Eye (tissue), 1 donor: Measurements from ENCODE around the gene TXNDC8.
"Not testable (repeated sequence)": the region's sequence is repeated elsewhere in the genome, so short reads cannot be mapped to it uniquely, and the experiment has no call there.

Source experiments
- DNase-seq: peaks from one replicate; pipeline ENCODE4 v3.0.0-alpha.2; 2015

Gene TXNDC8

DNA sequence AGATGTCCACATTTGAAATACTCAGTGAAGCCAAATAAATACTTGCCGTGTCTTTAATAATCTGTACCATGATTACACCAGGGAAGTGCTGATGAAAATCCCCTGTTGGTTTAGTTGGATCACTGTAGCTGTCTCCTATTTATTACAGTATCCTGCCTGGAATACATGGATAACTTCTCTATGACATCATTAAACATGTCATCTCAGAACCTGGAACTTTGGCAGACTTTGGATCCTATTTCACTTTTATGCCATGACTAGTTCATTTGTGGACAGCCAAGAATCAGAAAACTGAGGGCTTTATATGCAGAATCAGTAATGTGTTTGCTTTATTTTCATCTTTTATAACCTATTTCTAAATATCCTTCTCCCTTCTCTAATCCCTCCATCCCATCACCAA is at the start of gene TXNDC8:
Gene TXNDC8, minus strand, starts transcription at position 137 of the 400 bp plus-strand sequence.
- no peak for DNase-seq

DNA sequence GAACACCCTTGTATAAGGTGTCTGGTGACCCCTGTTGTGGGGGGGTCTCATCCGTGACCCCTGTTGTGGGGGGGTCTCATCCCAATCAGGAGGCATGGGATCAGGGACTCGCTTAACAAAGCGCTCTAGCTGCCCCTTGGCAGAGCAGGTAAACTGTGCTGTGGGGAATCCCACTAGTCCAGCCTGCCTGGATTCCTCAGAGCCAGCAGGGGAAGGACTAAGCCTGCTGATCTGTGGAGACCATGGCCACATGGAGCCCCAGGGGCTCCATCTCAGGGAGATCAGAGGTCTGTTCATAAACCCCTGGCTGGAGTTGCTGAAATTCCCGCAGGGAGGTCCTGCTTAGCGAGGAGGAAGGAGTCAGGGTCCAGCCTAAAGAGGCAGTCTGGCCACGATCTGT is 45.8 kb upstream of the TXNDC8 start:
- DNase-seq = no peak

DNA sequence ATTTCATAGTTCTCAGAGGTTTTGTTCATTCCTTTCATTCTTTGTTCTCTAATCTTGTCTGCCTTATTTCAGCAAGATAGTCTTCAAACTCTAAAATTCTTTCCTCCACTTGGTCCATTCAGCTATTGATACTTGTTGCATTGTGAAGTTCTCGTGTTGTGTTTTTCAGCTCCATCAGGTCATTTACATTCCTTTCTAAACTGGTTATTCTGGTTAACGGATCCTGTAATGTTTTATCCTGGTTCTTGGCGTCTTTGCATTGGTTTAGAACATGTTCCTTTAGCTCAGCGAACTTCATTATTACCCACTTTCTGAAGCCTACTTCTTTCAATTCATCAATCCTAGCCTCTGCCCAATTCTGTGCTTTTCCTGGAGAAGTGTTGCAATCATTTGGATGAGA is 45.1 kb upstream of the TXNDC8 start:
- no peak for DNase-seq

DNA sequence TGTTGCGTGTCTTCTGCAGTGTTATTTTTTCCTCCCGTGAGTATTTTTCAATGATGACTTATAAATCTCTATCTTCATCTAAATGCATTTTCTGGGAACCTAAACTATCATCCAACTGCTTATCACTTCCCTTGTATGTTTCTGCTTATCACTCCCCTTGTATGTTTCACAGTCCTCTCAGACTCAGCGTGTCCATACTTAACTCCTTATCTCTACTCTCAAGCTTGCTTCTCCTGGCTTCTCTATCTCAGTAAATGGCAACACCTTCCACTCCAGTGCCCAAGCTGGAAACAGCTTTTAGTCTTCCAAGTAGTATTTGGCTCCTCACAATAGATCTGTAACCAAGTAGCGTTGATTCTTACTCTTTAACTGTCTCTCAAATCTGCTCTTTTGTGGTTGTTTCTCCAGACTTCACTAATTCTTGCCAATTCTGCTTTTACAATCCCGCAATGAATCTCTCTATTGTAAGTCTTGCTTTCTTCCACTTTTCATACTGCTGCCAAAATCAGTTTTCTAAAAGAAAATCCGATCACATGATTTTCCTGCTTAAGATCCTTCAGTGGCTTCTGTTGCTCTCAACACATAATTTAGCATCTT is 33.8 kb upstream of the TXNDC8 start:
- DNase-seq = no peak

DNA sequence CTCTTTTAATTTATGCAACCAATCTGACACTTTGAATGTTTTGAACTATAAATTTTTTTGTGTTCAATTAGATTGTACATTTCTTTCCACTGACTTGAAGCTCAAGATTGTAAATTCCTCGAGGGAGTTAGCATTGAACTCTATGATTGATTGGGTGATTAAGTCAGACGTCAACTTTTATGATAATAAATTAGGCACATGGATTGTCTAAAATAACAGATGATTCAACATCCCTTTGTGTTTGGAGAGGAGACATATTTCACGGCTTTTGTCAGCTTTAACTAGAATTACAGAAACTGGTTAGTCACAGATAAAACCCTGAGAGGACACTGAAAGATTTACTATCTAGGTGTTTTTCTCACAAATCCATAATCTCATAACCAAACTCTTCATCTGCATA is 32.7 kb upstream of the TXNDC8 start:
- DNase-seq = no peak

DNA sequence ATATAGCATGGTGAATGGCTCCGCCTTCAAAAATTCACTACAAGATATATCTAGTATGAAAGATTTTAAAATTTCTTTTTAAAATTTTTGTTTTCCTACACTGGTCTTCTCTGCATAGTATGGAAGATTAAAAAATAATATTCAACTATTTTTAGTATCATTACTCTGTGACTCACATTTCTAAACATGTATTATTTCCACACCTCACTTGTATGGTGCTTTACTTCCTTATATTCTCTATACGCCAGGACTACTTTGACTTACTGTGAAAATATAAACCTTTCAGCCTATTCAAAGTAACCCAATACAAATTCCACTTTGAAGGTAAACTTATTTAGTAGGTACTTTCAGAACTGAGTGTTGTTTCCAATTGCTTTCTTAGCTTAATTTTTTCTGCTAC is 26.8 kb upstream of the TXNDC8 start:
- DNase-seq = no peak

DNA sequence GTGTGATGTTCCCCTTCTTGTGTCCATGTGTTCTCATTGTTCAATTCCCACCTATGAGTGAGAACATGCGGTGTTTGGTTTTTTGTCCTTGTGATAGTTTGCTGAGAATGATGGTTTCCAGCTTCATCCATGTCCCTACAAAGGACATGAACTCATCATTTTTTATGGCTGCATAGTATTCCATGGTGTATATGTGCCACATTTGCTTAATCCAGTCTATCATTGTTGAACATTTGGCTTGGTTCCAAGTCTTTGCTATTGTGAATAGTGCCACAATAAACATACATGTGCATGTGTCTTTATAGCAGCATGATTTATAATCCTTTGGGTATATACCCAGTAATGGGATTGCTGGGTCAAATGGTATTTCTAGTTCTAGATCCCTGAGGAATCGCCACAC is 21.3 kb upstream of the TXNDC8 start:
- DNase-seq = not testable (repeated sequence)

DNA sequence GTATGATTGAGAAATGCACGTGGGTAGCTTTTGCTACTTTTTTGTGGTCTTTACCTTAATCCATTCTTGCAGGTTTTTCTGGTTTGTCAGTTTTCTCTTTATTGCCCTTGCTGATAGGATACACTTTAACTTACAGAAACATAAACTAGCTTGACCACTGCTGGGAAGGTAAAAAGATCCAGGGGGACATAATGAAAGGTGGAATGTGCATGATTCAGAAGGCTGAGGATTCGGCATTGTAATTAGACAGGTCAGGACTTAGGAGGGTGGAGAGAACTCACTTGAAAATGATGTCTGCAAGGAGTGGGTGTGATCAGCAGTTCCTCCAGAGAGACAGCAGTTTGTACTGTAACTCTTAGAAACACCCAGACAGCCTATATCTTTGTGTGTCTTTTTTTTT is 19.8 kb upstream of the TXNDC8 start:
- DNase-seq = no peak

DNA sequence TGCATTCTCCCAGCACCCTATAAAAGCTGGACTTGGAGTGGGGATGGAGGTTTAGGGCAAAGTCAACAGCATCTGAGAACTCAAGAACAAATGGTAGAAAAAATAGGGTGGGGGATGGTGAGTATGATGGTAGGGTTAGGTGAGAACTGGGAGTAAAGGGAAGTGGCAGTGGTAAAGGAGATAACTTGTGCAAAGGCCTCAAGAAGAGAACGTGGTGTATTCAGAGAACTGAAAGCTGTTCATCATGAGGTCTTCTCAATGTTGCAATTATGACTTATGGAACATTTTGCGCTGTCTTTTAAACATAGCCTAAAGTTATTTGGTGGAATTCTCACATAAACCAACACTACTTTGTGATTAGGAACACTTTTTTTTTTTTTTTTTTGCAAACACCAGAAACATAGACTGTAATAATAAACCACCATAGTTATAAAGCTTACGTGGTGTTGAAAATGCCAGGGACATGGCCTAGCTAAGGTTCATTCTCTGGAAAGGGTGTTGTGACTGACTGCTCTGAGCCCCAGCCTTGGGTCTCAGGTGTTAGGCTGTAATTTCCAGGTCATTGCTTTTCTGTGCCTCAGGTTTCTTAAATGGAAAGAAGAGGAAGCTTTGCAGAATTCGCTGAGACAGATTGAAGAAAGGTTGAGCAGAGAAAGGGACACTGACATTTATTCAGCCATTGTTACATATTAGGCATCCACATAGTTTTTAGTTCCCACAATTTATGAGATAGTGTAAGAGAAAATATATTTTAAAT is 19.2 kb upstream of the TXNDC8 start:
- DNase-seq = no peak

DNA sequence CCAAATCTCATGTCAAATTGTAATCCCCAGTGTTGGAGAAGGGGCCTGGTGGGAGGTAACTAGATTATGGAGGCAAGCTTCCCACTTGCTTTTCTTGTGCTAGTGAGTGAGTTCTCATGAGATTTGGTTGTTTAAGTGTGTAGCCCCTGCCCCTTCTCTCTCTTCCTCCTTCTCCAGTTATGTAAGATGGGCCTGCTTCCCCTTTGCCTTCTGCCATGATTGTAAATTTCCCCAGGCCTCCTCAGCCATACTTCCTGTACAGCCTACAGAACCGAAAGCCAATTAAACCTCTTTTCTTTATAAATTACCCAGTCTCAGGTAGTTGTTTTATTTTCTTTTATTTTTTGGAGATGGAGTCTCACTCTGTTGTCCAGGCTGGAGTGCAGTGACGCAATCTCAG is 18.2 kb upstream of the TXNDC8 start:
- DNase-seq = no peak

DNA sequence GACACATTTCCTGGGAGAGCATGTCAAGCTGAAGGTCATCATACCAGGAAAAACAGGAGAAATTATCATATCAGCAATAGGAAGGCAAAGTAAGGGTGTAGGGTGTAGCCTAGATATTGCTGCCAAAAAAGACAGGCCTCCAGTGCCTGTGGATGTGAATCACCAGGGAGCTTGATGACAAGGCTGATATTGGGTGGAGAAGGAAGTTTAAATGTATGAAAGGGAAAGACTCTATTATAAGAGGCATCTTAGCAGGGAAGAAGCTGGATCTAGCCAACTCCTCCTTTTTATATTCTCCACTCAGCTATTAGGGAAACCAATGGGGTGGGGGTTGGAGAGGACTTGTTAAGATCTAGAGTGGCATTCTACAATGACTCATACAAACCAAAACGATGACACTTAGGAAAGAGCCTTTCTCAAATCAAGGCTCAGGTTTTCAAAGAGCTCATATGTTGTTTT is 13.4 kb upstream of the TXNDC8 start:
- DNase-seq = no peak

DNA sequence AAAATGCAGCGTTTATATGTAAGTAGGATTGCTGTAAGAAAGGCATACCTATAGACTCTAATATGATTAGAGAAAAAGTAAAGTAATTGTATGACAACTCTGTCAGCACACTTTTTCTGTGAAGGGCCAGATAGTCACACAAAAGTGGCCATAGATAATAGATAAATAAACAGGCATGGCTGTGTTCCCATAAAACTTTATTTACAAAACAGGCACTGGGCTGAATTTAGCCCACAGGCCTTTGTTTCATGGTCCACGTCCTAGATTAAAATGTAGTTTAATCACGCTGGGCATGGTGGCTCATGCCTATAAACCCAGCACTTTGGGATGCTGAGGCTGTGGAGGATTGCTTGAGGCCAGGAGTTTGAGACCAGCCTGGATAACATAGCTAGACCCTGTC is 8.7 kb upstream of the TXNDC8 start:
- no peak for DNase-seq

DNA sequence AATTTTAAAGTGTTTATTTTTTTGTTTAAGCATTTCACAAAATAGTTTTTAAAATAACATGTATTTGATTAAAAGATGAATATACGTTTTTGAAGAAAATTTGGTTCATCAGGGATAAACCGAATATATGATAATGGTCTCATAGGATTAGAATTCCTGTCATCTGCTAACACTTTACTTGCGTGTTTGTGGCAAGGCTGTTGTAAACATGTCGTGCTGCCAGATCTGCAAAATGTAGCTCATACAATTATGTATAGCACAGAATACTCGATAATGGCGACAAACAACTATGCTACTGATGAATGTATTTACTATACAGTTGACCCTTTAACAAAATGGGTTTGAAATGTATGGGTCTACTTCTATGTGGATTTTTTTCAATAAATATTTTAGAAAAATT is 7.2 kb upstream of the TXNDC8 start:
- peak; percentile 43 for DNase-seq

DNA sequence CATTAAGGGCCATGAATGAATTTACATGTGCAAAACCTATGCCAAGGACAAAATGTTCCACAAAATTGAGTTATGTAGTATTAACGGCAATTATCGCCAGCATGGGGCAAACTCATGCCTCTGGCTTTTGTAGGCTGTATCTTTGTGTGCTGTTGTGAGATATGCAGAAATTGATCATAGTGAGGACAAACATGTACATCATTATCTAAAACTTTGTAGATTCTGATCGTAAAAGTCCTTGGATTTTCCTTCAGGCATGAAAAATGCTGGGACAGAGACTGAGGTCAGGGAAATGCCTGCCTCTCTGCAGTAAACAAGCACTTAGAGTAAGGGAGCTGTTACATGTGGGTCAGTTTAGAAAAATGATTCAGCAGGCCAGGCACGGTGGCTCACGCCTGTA is 5.9 kb upstream of the TXNDC8 start:
- no peak for DNase-seq

DNA sequence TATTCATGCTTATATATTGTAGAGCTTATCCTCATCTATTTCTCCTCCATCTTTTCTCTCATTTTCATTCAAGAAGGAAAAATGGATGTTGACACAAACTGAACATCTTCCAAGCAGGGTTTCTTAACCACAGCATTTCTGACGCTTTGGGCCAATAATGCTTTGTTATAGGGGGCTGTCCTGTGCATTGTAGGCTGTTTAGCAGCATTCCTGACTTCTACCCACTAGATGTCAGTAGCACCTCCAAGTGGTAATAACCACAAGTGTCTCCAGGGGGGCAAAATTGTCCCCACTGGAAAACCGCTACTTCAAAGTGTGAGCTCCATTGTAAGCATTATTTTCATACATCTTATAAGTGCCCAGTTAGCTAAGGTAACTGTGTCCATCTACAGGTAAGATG is 2.6 kb upstream of the TXNDC8 start:
- no peak for DNase-seq

DNA sequence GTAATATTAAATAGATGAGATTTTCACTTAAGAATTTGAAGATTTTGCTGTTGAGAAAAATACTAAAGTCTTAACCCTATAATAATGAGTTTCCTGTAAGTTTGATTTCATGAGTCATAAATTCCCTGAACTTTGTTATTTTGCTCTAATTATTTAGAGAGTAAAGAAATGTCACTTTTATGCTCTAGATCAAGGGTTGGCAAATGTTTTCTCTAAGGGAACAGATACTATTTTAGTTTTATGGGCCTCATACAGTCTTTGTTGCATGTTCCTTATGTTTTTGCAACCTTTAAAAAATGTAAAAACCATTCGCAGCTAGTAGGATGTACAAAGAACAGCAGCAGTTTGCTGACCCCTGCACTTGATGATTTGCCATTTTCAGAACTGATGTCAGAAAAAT is 480 bp upstream of the TXNDC8 start:
- no peak for DNase-seq

DNA sequence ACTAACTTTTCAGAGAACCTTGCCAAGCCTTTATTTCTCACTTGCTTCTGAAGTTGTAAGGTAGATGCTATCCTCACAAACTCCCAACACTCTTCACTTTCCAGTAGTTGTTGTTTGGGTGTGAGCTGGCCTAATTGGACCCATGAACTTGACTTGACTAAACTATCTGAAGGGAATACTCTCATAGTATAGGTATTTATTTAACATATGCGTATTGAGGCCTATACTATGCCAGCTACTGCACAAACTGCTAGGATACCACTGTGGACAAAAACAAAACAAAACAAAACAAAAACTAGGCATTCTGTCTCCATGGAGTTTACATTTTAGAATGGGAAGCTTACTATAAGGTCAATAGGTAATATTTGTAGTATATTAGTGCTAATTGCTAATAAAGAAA is 1.3 kb downstream of the TXNDC8 start:
- no peak for DNase-seq

DNA sequence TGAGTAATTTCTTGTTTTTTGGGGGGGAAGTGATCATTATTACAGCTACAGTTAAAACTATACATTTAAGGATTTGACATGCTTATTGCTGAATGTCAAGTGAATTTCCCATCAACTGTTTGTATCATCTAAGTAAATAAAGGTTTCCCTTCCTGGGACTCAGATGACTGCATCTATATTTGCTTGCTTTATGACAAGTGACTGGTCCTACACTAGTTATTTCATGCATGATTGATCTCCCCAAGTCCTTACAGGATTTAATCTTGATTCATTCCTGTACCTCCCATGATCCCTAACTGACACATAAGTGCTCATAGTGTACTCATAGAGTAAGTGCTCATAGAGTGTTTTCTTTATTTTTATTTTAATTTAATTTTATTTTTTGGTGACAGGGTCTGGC is 2.8 kb downstream of the TXNDC8 start:
- no peak for DNase-seq

DNA sequence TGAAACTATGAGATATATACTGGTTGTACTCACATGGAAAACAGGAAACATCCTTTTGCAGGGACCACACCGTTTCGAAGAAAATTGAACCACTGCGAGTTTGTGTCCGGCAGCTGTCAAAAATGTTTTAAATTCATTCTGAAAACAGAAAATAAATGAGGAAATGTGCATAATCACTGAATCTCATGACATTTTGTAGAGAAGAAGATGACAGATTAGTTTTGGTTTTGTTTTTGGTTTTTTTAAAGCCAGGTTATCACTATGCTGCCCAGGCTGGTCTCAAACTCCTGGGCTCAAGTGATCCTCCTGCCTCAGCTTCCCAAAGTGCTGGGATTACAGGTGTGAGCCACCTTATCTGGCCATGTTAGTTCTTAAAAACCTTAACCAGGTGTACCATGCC is 3.5 kb downstream of the TXNDC8 start:
- DNase-seq = no peak

DNA sequence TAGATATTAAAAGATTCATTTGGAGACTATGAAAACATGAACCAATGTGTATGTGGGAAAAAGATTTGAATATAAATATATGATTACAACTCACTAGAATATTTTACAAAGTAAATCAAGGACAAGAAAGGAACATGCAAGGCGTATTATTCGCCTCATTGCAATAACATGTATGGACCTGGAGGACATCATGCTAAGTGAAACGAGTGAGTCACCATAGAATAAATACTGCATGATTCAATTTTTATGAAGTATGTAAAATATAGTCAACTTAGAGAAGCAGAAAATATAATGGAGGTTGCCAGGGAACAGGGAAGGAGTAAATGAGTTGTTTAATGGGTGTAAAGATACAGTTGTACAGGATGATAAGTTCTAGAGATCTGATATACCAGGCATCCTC is 4.9 kb downstream of the TXNDC8 start:
- no peak for DNase-seq

DNA sequence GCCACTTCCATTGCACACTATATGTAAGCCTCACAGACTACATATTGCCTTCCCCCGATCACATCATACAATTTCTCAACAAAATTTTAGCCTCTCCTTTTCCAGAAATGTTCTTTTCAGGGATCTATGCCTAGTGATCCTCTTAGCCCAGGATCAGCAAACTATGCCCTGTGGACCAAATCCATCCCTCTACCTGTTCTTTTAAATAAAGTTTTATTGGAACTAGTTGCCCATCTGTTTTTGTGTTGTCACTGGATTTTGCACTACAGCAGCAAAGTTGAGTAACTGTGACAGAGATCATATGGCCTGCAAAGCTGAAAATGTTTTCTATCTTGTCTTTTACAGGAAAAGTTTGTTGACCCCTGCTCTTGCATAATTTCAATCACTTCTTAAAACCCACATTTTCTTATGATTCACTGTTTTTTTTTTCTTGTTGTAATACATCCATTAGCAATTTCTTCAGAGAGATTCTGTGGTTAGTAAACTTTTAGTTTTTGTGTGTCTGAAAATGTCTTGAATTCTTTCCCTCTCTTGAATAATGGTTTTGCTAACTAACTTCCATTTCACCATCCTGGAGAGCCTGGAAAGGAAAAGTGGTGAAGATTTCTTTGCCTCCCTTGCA is 7.1 kb downstream of the TXNDC8 start:
- DNase-seq = no peak

DNA sequence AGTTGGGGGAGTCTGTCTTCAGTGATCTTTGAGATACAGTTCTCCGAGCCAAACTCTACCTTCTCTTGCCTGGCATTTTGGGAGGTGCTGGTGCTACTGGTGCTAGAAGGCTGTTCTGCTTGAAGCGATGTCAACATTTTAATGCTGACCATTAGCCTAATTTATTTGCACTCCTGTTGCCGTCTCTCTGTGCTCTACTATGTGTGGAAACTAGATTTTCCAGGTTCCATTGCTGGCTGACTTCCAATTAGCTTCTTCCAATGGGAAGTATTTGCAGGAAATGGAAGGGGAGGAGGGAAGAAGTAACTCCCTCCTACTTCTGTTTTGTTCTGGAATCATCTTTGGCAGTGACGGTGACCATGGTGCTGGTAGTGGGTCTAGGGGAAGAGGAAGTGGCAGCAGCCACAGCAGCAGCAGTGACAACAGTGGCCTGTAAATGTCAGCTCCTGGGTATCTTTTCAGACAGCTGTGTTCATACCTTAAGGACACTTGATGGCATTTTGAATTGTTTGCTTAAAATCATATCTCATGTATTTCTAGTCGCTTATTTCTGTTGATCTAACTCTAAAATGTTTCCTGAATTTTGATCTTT is 7.9 kb downstream of the TXNDC8 start:
- DNase-seq = no peak

DNA sequence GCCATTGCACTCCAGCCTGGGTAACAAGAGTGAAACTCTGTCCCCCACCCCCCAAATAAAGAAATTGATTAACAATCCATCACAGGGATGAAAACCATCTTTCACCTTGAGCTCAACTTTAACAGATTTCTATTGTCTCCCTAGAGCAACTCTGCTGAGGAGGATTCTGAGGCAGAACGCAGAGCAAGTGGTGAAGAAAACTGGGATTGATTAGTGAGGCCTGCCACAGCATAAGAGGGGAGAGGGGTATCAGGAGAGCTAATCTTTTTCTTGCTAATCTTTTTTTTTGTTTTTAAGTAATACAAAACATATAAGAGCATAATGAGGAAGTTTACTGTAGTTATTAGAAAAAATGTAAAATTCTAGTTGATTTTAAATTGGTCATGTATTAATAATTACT is 8.9 kb downstream of the TXNDC8 start:
- no peak for DNase-seq

DNA sequence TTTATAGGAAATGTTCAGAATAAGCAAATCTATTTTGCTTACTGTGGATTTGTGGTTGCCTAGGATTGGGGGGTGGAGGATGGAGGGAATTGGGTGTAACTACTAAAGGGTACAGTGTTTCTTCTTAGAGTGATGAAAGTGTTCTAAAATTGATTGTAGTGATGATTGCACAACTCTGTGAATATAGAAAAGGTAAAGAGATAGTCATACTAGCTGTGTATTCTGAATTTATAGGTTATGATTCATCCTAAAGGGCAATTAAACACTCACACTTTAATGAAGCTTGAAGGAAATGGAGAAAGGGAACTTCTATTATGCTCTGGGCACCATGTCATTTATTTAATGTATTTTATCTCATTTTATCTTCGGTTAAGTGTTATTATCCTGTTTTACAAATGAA is 9.9 kb downstream of the TXNDC8 start:
- DNase-seq = no peak
